ENCODE results near the gene PITPNM2. TPM values are rescaled to one million over a fixed set of nuclear protein-coding genes. Genes with fewer than 3 reads are reported as not detected.
A peak's percentile ranks its signal among the peaks of the same experiment; 100 is the strongest.

PITPNM2 gene
- total RNA-seq, 1 experiment from 2014 or later: 15.2 TPM

DNA sequence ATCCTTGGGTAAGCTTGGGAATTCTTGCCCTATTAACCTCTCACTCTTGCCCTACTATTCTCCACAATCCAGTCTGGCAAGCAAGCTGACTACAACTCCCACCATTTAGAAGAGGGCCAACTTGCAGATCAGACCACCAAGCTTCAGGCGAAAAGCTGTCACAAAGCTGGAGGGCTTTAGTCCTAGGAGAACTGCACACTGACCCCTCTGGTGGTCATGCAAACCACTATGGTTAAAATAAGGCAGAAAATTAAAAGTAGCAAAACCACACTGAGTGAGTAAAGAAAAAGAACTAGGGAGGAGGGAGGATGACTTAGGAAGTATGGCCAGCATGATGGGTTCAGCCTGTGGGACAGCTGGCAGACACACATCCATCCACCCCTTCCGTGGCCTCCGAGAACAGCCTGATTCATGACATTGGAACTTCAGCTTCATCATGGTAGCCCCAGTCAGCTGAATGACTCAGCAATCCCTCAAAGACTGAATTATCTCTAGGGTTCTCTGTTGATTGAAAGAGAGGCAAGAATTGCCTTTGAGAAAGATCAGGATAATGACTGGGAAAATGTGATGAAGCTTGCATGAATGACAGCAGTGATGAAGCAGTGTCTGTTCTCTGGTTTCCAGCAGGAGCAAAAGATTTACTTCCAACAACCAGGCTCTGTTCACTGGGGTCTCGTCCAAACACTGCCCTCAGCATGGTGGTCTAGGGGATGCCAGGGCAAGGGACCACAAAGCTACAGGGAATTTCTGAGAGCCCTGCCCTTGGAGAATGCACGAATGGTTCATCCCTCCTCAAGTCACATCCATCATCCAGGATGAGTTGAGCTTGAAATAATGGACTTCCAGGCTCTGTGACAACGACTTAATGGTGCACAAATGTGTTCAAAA, 24.4 kb downstream of the PITPNM2 start:
- H3K9ac ChIP-seq (ENCODE audit: low read length): peak overlapping the region; percentile 30
- CTCF ChIA-PET: interaction anchor here (0.9 to 1.4 kb wide), 4 partner anchors 13 to 83 kb away, joined by 3 read pairs; no protein-coding TSS in a partner anchor
- H4K20me1 ChIP-seq (ENCODE audit: insufficient read depth): no peaks in the 10 kb centered on the region
- H3K36me3 ChIP-seq (ENCODE audit: control insufficient read depth in 1 of 2, insufficient read depth in 2 of 2, low read length in 2 of 2): no peaks in the 10 kb centered on the region
- RAD21 ChIA-PET (ENCODE audit: low non-redundant PET in 1 of 2, low total read pairs in 2 of 2, uncharacterized antibody in 2 of 2, unreplicated experiment in 2 of 2): no interaction called here
- BruUV-seq (replicated peaks): no TSS peak
- peak overlapping the region; percentile 78 for H3K27ac ChIP-seq (ENCODE audit: low read depth, low read length)
- H3K9me3 ChIP-seq (ENCODE audit: control insufficient read depth in 1 of 2, insufficient read depth in 1 of 2, low read depth in 1 of 2, low read length in 2 of 2): no peaks in the 10 kb centered on the region
- POLR2A ChIA-PET: interaction anchor here (1.1 kb wide), 1 partner anchor 9 kb away, joined by 4 read pairs; no protein-coding TSS in a partner anchor
- H3K4me2 ChIP-seq (ENCODE audit: low read length): peak overlapping the region; percentile 65
- DNase-seq (ENCODE audit: low read depth, low spot score): peak; percentile 69
- no peak overlapping the region for H2AFZ ChIP-seq (ENCODE audit: low read depth, low read length, poor library complexity, severe bottlenecking)
- peak; percentile 94 for ATAC-seq
- H3K79me2 ChIP-seq (ENCODE audit: insufficient read depth, low read length): peaks cover 15% of the 10 kb centered on the region; the same call in 1 of the 2 replicates
- intact Hi-C loops (cut with micrococcal nuclease): no loop called here
- no peaks in the 10 kb centered on the region for H3K27me3 ChIP-seq (ENCODE audit: insufficient read depth, low read length)
- peaks cover 14 to 31% of the 10 kb centered on the region in 2 experiments for H3K4me1 ChIP-seq (ENCODE audit: control insufficient read depth in 1 of 2, insufficient read depth in 2 of 2, low read length in 2 of 2)
- H3K9me2 ChIP-seq (ENCODE audit: insufficient read depth): no peaks in the 10 kb centered on the region
- H3K4me3 ChIP-seq (replicated peaks in 1 of 2; ENCODE audit: low read depth in 1 of 2, low read length in 2 of 2): peak overlapping the region in 1 of 2 experiments; percentile 26; a peak in 3 of 4 replicates
- peak; percentile 93 for TF ChIP-seq JUND (IDR thresholded peaks at IDR 0.05)
- TF ChIP-seq, protein P1, sequence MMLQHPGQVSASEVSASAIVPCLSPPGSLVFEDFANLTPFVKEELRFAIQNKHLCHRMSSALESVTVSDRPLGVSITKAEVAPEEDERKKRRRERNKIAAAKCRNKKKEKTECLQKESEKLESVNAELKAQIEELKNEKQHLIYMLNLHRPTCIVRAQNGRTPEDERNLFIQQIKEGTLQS (IDR thresholded peaks at IDR 0.05): no peak
- TF ChIP-seq, protein P2, sequence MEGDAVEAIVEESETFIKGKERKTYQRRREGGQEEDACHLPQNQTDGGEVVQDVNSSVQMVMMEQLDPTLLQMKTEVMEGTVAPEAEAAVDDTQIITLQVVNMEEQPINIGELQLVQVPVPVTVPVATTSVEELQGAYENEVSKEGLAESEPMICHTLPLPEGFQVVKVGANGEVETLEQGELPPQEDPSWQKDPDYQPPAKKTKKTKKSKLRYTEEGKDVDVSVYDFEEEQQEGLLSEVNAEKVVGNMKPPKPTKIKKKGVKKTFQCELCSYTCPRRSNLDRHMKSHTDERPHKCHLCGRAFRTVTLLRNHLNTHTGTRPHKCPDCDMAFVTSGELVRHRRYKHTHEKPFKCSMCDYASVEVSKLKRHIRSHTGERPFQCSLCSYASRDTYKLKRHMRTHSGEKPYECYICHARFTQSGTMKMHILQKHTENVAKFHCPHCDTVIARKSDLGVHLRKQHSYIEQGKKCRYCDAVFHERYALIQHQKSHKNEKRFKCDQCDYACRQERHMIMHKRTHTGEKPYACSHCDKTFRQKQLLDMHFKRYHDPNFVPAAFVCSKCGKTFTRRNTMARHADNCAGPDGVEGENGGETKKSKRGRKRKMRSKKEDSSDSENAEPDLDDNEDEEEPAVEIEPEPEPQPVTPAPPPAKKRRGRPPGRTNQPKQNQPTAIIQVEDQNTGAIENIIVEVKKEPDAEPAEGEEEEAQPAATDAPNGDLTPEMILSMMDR (IDR thresholded peaks at IDR 0.05 in 2 of 3, conservative IDR thresholded peaks at IDR 0.05 in 1 of 3; ENCODE audit: borderline replicate concordance in 1 of 3, insufficient read depth in 1 of 3, low read depth in 2 of 3, low read length in 2 of 3): peak in 2 of 3 experiments; percentile 25 to 37; a peak in 2 of 6 replicates
- peak; percentile 88 for TF ChIP-seq FOSL1 (IDR thresholded peaks at IDR 0.05; ENCODE audit: low read depth)
- peak; percentile 69 for TF ChIP-seq YY1 (IDR thresholded peaks at IDR 0.05; ENCODE audit: extremely low read depth, insufficient replicate concordance, low read depth, low read length)
- TF ChIP-seq, protein P3, sequence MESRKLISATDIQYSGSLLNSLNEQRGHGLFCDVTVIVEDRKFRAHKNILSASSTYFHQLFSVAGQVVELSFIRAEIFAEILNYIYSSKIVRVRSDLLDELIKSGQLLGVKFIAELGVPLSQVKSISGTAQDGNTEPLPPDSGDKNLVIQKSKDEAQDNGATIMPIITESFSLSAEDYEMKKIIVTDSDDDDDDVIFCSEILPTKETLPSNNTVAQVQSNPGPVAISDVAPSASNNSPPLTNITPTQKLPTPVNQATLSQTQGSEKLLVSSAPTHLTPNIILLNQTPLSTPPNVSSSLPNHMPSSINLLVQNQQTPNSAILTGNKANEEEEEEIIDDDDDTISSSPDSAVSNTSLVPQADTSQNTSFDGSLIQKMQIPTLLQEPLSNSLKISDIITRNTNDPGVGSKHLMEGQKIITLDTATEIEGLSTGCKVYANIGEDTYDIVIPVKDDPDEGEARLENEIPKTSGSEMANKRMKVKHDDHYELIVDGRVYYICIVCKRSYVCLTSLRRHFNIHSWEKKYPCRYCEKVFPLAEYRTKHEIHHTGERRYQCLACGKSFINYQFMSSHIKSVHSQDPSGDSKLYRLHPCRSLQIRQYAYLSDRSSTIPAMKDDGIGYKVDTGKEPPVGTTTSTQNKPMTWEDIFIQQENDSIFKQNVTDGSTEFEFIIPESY (IDR thresholded peaks at IDR 0.05; ENCODE audit: extremely low read depth, insufficient replicate concordance, low read length): peak; percentile 67
- peak; percentile 41; the same call in 1 of the 2 replicates for TF ChIP-seq POLR2AphosphoS5 (IDR thresholded peaks at IDR 0.05; ENCODE audit: low read depth, low read length)
- TF ChIP-seq POLR2A (IDR thresholded peaks at IDR 0.05; ENCODE audit: borderline replicate concordance, extremely low read depth, insufficient read depth, insufficient read length): no peak
- no peak for TF ChIP-seq CEBPB (IDR thresholded peaks at IDR 0.05; ENCODE audit: low read depth)
- no peak for TF ChIP-seq SIN3A (IDR thresholded peaks at IDR 0.05; ENCODE audit: low read depth)
- no peak for TF ChIP-seq EGR1 (IDR thresholded peaks at IDR 0.05; ENCODE audit: low read depth)
- no peak for TF ChIP-seq EZH2 (IDR thresholded peaks at IDR 0.05)
- TF ChIP-seq TCF7L2 (IDR thresholded peaks at IDR 0.05; ENCODE audit: borderline replicate concordance, extremely low read depth, insufficient read depth, insufficient read length): no peak
- TF ChIP-seq, protein P4, sequence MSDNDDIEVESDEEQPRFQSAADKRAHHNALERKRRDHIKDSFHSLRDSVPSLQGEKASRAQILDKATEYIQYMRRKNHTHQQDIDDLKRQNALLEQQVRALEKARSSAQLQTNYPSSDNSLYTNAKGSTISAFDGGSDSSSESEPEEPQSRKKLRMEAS (IDR thresholded peaks at IDR 0.05): peak; percentile 43; the same call in 1 of the 2 replicates
- no peak for TF ChIP-seq ZNF274 (IDR thresholded peaks at IDR 0.05; ENCODE audit: low read depth, low read length)
- TF ChIP-seq, protein P5, sequence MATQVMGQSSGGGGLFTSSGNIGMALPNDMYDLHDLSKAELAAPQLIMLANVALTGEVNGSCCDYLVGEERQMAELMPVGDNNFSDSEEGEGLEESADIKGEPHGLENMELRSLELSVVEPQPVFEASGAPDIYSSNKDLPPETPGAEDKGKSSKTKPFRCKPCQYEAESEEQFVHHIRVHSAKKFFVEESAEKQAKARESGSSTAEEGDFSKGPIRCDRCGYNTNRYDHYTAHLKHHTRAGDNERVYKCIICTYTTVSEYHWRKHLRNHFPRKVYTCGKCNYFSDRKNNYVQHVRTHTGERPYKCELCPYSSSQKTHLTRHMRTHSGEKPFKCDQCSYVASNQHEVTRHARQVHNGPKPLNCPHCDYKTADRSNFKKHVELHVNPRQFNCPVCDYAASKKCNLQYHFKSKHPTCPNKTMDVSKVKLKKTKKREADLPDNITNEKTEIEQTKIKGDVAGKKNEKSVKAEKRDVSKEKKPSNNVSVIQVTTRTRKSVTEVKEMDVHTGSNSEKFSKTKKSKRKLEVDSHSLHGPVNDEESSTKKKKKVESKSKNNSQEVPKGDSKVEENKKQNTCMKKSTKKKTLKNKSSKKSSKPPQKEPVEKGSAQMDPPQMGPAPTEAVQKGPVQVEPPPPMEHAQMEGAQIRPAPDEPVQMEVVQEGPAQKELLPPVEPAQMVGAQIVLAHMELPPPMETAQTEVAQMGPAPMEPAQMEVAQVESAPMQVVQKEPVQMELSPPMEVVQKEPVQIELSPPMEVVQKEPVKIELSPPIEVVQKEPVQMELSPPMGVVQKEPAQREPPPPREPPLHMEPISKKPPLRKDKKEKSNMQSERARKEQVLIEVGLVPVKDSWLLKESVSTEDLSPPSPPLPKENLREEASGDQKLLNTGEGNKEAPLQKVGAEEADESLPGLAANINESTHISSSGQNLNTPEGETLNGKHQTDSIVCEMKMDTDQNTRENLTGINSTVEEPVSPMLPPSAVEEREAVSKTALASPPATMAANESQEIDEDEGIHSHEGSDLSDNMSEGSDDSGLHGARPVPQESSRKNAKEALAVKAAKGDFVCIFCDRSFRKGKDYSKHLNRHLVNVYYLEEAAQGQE (IDR thresholded peaks at IDR 0.05; ENCODE audit: low read depth): no peak
- TF ChIP-seq CBX3 (IDR thresholded peaks at IDR 0.05; ENCODE audit: low read depth): peak; percentile 68; the same call in 1 of the 2 replicates

Data from HCT116 (cell line).